Transverse colon (tissue), 4 donors: ENCODE data around the gene FOXA2.

Source experiments
- CTCF ChIP-seq, 5 experiments: fragments of 200-600 bp in 3 of 5; fragments of 450-650 bp in 2 of 5; sonication (generic) in 3 of 5; IDR thresholded peaks; 1 replicate in 2 of 5; 2 replicates in 3 of 5; pipeline ENCODE4 v1.5.1; 2016 to 2017; ENCODE audit warnings: antibody characterized with exemption in 5 of 5, inconsistent platforms in 3 of 5, mild to moderate bottlenecking in 2 of 5, moderate library complexity in 1 of 5
- POLR2A ChIP-seq: fragments of 450-650 bp; IDR thresholded peaks from one replicate; pipeline ENCODE4 v1.6.1; 2016; ENCODE audit warnings: antibody characterized with exemption, mild to moderate bottlenecking, moderate library complexity
- POLR2AphosphoS5 ChIP-seq, 3 donors: sonication (generic); formaldehyde crosslinking; IDR thresholded peaks; one replicate each; pipeline ENCODE4 v1.6.1; 2016; ENCODE audit warnings: antibody characterized with exemption in 3 of 3

GRCh38 chr20:22585786-22586493 lies 1.6 kb upstream of the FOXA2 start:
- TF ChIP-seq CTCF (IDR thresholded peaks at IDR 0.05) (no peak), POLR2A (no peak), POLR2AphosphoS5 (IDR thresholded peaks at IDR 0.05) (no peak)
